ENCODE results near the gene TRAT1.
"Not testable (repeated sequence)": the region's sequence is repeated elsewhere in the genome, so short reads cannot be mapped to it uniquely, and the experiment has no call there.

The TRAT1 gene

GRCh38 chr3:108806316-108806715 lies 16.3 kb upstream of the TRAT1 start:
- no peak overlapping the region for H3K4me3 ChIP-seq (ENCODE audit: low read depth, low read length)
- TF ChIP-seq CTCF (IDR thresholded peaks at IDR 0.05; ENCODE audit: low read depth, low read length) = no peak

- H3K4me3 ChIP-seq (ENCODE audit: low read depth, low read length) = no peak overlapping the region
- TF ChIP-seq CTCF (IDR thresholded peaks at IDR 0.05; ENCODE audit: low read depth, low read length) = no peak
These were observed 4.2 kb upstream of the TRAT1 start for GRCh38 chr3:108818404-108818803.

- no peak overlapping the region for H3K4me3 ChIP-seq (ENCODE audit: low read depth, low read length)
- no peak for TF ChIP-seq CTCF (IDR thresholded peaks at IDR 0.05; ENCODE audit: low read depth, low read length)
These were observed 2.0 kb upstream of the TRAT1 start for GRCh38 chr3:108820586-108820985.

DNA sequence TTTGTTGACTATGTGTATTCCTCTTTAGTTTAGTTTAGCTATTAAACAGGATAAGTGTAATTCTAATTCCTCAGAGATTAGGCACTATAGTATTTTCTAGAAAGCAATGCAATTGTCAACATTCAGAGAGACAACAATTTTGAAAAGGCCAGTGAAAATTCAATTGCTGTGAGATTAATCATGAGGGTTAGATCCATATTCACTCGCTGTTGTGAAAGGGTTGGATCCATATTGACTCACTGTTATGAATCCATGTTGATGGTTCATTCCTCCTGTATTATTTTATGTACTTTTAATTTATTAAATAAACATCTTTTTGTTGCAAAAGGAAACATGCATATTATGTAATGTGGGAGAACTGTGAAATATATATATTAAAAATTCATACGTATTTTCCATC lies 641 bp downstream of the TRAT1 start:
- H3K4me3 ChIP-seq (ENCODE audit: low read depth, low read length) = no peak overlapping the region
- TF ChIP-seq CTCF (IDR thresholded peaks at IDR 0.05; ENCODE audit: low read depth, low read length) = no peak

DNA sequence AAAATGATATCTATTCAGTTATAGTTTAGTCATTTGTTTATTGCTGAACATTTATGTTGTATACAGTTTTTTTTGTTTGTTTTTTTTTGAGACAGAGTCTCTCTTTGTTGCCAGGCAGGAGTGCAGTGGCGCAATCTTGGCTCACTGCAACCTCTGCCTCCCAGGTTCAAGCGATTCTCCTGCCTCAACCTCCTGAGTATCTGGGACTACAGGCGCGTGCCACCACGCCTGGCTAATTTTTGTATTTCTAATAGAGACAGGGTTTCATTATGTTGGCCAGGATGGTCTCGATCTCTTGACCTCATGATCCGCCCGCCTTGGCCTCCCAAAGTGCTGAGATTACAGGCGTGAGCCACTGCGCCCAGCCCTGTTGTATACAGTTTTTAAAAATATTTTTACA lies 1.2 kb downstream of the TRAT1 start:
- not testable (repeated sequence) for H3K4me3 ChIP-seq (ENCODE audit: low read depth, low read length)

DNA sequence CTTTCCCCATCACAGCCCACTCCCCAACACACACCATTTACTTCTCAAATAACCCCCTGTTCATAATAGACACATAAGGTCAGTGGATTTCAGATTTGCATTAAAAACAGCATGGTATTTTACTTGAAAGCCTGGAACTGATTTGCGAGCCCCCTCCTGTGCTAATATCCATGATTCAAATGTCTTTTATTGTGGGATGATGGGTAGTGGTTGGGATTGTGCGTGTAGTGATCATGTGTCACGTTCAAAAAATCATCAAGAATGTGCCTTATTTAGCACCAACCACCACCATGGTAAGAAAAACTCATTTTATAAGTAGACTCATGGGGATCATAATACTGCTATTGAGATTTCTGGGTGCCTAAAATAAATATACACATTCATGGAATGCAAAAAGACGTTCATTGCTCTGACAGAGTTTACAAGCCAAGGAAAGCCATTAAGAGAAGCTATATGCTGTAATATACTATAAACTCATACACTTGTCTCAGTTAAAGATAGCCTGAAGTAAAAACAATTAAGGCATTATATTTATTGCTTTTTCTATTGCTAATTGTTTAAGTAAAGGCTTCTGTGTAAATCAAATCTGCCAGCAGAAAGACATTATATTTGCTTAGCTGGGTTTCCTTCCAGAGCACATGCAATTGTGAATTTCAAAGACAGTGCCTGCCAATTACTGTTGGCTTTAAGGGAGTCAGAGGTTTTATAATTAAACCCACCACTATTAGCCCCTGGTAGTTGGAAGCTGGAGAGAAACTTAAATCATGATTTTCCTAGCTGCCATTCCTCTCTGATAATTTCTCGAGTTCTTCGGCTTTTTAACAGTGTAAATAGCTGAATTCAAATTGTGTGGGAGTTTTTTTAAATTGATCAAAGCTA lies 4.0 kb downstream of the TRAT1 start:
- H3K4me3 ChIP-seq (ENCODE audit: low read depth, low read length) = no peak overlapping the region
- no peak for TF ChIP-seq CTCF (IDR thresholded peaks at IDR 0.05; ENCODE audit: low read depth, low read length)

DNA sequence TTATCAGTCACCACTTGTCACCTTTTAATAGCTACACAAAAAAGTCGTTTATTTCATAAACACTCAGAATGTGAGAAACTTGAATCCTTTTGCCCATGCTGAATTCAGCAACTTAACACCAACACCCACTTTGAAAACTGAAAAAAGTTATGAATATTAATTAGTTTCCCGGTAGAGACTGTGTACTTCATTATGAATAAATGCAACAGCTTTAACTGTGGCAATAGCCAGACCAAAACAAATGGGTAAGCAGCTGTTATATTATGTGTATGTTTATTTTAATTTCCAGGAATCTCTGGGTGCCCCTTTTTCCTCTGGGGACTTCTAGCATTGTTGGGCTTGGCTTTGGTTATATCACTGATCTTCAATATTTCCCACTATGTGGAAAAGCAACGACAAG lies 7.8 kb downstream of the TRAT1 start:
- no peak for TF ChIP-seq CTCF (IDR thresholded peaks at IDR 0.05; ENCODE audit: low read depth, low read length)
- no peak overlapping the region for H3K4me3 ChIP-seq (ENCODE audit: low read depth, low read length)
